ENCODE results near the gene PRPH.

The PRPH gene

DNA sequence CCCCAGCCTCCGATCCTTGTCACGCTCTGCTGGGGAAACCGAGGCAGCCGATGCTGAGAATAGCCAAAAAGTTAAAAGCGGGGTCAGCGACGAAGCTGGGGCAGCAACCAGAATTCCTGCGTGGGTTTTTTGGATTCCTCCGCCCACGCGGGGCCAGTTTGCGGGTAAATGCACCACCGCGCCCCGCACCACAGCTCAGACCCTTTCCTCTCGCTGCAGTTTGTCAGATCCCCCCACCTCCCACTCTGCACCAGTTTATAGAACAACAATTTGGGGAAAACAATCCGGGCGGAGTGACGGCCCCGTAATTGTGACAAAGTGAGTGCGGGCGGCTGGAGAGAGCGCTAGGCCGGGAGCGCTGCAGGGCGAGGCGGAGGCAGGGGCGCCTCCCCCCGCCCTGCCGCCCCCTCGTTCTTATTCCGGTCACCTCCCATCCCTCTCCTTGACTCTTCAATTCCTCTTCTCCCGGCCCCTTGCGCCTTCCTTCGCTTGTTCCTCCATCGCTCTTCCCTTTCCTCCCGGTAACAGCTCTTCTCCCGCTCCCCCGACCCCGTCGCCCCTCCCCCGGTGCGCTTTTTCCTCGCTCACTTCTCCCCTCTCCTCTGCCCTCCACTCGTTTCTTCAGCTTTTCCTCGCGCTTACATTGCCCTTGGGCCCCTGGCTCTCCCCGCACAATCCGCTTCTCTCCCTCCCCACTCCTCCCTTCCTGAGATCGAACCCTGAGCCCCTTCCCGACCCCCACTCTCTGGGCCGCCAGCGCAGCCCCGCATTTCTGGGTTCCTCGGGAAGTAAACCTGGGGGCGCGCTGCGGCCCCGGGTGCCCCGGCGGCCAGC is 51.1 kb downstream of the PRPH start:
- DNase-seq (ENCODE audit: low read depth in 2 of 2): no peak

DNA sequence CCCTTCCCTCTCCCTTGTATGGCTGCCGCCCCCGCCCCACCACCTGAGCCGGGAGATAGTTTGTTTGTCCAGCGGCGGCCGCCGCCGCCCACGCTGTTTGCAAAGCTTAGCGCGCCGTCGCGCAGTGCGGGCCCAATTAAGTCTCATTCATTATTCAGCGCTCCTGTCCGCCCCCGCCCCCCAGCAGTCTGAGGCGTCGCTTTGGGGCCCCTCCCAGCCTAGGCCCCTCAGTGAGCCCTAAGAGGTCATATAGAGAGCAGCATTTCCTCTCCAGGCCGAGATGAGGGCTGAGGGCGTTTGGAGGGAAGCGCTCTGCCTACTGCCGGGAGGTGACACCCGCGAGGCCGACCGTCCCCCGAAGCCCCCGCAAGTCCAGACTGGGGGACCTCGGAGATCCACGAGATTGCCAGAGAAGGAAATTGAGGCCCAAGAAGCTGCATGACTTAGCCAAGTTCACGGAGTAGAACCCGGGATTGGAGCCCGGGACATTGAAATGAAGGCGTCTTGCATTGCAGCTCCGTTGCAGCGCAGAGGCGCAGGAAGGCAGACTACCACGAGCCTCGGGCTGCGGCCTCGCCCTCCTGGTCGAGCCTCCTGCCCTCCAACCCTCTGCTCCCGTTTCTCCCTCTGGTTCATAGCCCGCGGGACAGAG is 51.8 kb downstream of the PRPH start, which contains the start of gene DNAJC22:
TSS of gene DNAJC22 (plus strand) at position 230 of the 652 bp plus-strand sequence. CDS start 1,985 bp downstream, outside the sequence.
- DNase-seq (ENCODE audit: low read depth in 2 of 2): no peak

- peak; percentile 53 to 63 for DNase-seq (ENCODE audit: low read depth in 2 of 2)
These were observed 52.6 kb downstream of the PRPH start for GRCh38 chr12:49347311-49348193.
